Astrocyte (in vitro differentiated cells and primary cell): Measurements from ENCODE around the gene EML6.

Source experiments
- CTCF ChIP-seq: IDR thresholded peaks from 2 replicates; pipeline ENCODE4 v1.5.1; 2011; ENCODE audit warnings: low read depth, mild to moderate bottlenecking, inconsistent platforms, low read length, moderate library complexity; ENCODE audit not compliant: insufficient read depth
- EZH2 ChIP-seq: IDR thresholded peaks from 2 replicates; pipeline ENCODE4 v1.6.1; 2012; ENCODE audit warnings: mild to moderate bottlenecking, low read length, inconsistent platforms; ENCODE audit not compliant: insufficient read depth

- TF ChIP-seq EZH2 = no peak
- TF ChIP-seq CTCF = no peak
Observed at GRCh38 chr2:54879598-54880332, 156.3 kb downstream of the EML6 start.
